NCI-H524 treated with DMSO at 0.1 percent for 48 hours (cell line): ENCODE measurements around the gene CCSER2.
"Not testable (repeated sequence)": the region's sequence is repeated elsewhere in the genome, so short reads cannot be mapped to it uniquely, and the experiment has no call there.

Source experiments
- DNase-seq: peaks from one replicate; lab custom pipeline; 2025; lab: John Stamatoyannopoulos, UW

Gene CCSER2

DNA sequence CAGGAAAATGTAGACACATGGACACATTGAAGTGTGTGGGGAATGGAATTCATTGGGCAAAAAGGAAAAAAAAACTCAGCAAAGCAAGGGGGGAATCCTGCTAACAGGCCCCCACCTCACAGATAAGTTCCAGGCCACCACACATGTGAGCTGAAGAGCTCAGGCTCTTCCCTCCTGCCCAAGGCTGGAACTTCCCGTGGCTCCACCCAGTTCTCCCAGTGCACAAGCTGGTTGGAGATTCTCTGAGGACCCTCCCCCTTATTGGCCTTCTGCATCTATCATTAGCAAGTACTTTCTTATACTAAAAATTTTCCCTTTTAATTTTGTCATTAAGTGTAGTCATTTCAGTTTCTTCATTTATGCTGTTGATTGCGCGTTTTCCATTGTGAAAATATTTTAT, 190.8 kb downstream of the CCSER2 start:
- no peak for DNase-seq

DNA sequence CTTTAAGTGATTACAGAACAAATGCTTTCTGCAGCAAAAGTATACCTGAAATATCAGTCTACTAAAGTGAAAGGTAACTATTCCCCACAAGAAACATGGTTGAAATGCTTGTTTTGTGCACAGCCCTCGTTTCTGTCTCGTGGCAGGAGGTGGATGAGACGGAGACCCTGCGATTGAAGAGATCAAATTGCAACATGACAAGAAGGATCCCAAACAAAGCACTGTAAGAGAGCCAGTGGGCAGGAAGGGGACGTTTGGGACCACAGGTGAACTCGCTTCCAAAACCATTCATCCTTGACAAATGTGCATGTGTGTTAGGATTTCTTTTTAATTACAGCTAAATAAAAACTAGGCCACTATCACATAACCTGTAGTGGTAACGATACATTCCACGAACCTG, 192.6 kb downstream of the CCSER2 start:
- no peak for DNase-seq

DNA sequence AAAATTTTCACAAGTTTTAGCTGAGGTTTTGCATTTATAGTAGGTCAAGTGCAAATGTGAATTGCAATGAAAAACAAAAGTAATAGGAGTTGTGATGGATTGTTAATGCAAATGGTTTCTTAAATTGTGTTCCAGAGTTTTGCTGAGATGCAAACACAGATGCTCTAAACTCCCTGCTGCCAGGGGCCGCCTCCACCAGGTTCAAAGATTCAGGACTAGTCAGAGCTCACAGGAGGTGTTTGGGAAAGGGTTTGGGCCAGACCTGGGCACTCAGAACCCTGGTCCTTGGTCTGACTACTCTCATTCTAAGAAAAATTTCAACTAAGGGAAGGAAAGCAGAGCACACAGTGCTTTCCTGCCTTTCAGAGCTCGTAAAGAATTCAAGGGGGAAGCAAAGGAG, 193.1 kb downstream of the CCSER2 start:
- DNase-seq, result no peak

DNA sequence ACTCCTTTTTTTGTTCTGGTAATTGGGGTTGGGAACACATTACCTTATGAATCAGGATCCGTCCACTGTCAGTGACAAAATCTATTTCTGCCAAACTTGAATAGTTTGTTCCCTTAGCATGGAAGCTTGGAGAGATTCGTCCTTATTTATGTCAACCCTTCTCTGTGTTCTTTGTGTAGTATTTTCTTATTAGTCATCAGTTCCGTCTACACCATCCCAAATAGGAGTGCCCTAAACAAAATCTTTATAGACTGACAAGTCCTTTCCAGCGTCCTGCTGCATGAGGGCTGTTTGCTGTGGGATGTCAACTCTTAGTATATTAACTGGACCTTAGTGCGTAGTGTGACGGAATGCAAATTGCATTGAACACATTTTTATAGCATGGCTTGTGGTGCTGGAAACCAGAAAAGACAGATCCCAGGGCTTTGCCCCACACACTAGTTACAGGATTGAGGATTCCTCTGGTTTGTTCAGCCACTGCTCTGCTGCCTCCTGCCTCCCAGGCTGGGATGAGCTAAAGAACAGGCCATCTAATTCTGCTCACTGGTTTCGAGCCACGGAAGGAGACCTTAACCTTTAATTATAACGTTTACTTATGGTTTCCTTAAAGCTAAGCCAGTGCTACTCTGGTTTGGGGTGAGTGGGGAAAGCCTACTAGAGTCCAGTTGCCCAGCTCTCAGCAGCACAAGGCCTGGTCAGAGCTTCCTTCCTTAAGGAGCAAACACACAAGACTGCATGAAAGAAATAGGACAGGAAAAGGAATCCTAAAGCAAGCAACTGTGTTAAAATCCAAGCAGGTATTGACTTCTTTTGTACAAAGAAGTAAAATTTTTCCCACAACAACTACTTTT, 194.4 kb downstream of the CCSER2 start:
- no peak for DNase-seq

DNA sequence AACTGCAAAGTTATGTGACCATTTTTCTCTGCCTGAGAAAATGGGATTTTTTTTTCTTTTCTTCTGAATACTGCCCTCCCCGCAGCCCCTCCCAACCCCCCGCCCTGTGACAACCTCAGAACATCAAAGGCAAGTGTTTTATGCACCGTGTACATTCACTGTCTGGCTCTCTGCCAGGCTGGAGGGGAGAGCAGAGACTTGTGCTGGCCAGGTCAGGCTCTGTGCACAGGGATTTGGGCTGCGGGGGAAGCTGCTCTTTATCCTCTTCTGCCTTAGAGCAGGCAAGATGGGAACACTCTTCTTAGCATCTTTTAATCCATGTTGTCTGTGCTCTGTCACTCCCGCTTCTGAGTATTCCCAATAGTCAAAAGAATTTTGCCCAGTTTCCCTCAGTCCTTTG, 195.1 kb downstream of the CCSER2 start:
- DNase-seq, result no peak

DNA sequence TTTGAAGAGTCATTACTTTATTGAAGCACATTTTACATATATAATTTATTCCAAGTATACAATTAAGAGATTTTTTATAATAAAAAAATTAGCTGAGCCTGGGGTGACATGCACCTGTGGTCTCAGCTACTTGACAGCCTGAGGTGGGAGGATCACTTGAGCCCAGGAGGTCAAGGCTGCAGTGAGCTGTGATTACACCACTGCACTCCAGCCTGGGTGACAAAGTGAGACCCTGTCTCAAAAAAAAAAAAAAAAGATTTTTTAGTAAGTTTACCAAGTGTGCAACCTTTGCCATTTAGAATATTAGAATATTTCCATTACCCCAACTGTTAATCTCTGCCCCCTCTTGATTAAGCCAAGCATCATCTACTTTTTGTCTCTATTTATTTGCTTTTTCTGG, 196.0 kb downstream of the CCSER2 start:
- no peak for DNase-seq

DNA sequence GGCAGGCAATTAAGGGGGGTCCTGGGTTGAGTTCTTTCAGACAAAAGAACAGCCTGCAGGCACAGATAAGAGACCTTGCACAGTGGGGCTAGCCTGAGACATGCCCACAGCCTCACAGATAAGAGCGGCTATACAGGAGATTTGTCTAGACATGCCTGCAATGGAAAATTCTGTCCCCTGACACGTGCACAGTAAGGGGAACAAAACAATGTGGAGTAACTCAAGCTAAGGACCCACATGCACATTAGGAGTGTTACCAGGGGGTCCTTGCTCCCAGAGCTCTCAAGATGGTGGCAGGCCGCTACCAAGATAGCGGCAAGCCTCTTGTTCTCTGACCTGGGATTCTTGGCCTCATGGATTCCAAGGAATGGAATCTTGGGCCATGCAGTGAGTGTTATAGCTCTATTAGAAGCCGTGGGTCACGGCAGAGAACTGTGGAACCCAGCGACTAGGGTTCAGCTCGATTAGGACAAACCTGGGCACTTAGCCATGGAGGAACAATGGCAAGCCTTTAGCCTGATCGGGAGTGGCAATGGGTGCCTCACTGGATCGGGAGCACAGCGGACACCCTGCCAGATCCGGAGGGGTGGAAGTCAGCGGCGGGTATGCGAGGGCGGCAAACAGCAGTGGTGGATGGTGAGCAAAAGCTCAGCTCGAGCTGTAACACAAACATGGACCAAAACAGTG, 196.9 kb downstream of the CCSER2 start:
- DNase-seq, result no peak

DNA sequence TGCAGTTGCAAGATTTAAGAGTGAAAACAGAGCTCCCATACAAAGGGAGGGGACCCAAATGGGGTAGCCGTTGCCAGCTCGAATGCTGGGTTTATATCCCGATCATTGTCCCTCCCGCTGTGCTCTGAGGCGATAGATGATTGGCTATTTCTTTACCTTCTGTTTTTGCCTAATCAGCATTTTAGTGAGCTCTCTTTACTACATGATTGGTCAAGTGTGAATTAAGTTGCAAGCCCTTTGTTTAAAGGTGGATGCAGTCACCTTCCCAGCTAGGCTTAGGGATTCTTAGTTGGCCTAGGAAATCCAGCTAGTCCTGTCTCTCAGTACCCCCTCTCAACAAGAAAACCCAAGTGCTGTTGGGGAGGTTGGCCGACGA, 197.4 kb downstream of the CCSER2 start:
- not testable (repeated sequence) for DNase-seq

DNA sequence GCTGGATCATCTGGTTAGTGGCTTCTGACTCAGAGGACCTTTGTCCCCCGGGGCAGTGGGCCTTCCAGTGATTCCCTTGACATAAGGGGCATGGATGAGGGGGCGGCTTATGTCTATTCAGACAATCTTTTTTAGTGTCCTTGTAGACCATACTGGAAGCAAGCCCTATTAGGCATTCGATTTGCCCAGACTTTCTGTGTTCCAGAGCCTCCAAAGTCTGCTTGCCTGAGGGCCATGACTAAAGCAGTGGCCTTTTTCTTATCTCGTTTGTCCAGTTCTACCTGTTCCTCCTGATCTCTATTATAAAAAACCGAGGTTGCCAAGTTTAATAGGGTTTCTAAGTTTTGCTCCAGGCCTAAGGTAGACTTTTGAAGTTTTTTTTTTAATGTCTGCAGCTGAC, 199.0 kb downstream of the CCSER2 start:
- DNase-seq, result not testable (repeated sequence)

DNA sequence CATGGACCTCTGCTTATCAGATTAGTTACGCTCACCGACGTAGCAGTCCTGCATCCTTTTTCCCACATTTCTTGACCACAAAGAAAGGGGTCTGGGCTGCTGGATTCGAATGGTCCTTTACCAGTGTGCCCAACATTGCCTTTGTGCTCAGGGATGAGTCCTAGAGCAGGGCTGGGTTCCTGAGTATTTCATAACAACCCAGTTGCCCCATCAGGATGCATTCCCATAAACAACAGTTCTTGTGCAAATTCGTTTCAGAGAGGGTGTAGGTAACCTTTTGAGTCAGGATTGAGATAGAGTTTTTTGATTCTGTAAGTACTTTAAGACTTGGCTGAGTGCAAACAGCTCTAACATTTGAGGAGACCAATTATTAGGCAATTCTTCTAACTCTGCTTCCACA, 200.1 kb downstream of the CCSER2 start:
- not testable (repeated sequence) for DNase-seq

DNA sequence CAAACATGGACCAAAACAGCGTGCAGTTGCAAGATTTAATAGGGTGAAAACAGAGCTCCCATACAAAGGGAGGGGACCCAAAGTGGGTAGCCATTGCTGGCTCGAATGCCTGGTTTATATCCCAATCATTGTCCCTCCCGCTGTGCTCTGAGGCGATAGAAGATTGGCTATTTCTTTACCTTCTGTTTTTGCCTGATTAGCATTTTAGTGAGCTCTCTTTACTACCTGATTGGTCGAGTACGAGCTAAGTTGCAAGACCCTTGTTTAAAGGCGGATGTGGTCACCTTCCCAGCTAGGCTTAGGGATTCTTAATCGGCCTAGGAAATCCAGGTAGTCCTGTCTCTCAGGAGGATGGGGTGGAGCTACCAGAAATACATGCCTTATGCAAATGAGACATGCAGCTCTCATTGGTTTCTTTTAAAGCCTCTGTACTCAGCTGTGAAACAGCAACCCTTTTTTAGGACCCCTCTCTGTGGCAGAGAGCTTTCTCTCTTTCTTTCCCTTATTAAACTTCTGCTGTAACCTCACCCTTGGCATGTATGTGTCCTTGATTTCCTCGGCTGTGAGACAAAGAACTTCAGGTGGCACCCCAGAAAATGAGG, 202.4 kb downstream of the CCSER2 start:
- no peak for DNase-seq

DNA sequence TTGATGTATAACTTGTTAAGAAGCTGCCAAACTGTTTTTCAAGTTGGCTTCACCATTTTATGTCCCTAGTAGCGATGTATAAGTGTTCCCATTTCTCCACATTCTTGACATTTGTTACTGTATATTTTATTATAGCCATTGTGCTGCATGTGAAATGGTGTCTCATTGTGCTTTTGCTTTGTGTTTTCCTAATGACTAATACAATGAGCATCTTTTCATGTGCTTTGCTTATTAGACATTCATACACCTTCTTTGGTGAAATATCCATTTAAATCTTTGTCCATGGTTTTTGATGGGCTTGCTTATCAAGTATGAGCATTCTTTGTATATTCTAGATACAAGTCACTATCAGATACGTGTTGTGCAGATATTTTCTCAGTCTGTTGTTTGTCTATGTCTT, 203.0 kb downstream of the CCSER2 start:
- no peak for DNase-seq

DNA sequence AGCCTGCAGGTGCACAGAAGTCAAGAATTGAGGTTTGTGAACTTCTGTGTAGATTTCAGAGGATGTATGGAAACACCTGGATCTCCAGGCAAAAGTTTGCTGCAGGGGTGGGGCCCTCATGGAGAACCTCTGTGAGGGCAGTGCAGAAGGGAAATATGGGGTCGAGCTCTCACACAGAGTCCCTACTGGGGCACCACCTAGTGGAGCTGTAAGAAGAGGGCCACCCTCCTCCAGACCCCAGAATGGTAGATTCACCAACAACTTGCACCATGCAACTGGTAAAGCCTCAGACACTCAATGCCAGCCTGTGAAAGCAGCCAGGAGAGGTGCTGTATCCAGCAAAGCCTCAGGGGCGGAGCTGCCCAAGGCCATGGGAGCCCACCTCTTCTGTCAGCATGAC, 205.8 kb downstream of the CCSER2 start:
- DNase-seq, result no peak

DNA sequence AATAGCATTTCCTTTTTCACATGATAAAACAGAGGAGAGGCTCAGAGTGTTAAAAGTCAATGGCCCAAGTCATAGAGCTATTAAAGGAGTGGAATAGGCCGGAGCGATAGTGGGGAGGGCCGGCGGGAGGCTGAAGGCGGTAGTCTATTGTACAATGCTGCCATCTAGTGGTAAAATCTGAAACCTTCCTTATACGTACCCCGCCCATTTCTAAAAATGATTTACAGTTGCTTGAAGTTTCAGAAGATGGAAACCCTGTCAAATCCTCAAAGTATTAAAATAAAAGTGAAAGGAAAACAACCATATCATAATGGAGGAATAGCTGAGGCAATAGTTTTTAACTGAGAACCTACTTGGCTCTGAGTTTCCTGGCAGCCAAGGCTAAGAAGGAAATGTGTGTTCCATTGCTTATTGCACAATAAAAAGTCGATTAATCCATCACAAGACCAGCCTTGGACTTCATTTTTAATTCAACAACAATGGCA, 209.1 kb downstream of the CCSER2 start:
- DNase-seq, result no peak

DNA sequence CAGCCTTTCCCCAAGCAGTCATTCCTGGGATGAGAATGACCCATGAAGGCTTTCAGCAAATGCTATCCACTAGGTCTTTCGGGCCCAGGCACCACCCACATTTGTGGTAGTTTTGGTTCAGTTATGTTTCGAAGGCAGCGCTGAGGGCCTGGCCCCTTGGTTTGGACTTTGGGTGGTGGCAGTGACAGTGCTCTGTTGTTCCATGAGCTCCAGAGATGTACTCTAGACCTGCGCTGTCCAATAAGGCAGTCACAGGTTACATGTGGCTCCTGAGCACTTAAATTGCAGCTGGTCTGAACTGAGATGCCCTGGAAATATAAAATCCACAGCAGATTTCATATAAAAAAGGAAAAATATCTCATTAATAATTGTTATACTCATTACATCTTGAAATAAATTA, 209.6 kb downstream of the CCSER2 start:
- no peak for DNase-seq

DNA sequence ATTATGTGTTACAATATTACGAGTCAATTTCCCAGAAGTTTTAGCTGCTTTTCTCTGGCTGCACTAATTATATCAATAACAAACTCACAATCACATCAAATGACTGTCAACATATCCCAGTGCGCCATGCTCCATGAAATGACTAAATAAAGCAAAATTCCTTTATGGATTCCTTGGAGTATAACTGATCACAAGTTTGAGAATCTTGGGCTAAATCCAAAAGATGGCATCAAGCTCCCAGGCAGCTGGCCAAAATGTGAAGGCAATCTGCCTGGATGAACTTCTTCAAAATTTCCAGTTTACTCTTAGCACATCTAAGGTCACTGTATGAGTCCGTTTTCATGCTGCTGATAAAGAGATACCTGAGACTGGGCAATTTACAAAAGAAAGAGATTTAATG, 210.8 kb downstream of the CCSER2 start:
- no peak for DNase-seq

DNA sequence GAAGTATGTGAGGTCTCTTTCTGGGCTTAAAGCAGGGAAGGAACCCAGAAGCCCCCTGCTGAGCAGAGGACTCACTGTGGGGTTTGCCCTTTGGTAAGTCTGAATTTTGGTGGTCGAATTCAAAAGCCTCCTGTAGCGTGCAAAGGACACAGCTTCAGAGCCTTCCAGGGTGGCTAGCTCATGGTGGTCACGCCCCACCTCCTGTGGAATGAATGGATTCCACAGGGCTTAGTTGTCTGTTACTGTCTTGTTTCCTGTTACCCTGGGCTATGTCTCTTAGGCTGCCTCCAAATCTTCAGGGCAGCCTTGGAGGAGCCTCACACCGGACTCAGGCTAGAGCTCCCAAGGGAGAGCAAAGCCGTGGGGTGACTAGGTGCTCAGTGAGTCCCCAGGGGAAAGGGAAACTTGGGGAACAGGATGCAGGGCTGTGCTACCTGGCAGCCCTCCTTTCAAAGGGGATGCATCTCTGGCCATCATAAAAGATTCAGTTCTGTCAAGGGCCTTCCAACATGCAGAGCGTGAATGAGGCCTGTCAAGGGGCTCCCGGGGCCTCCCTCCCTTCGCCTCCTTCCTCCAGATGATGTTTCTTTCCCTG, 211.7 kb downstream of the CCSER2 start:
- no peak for DNase-seq

DNA sequence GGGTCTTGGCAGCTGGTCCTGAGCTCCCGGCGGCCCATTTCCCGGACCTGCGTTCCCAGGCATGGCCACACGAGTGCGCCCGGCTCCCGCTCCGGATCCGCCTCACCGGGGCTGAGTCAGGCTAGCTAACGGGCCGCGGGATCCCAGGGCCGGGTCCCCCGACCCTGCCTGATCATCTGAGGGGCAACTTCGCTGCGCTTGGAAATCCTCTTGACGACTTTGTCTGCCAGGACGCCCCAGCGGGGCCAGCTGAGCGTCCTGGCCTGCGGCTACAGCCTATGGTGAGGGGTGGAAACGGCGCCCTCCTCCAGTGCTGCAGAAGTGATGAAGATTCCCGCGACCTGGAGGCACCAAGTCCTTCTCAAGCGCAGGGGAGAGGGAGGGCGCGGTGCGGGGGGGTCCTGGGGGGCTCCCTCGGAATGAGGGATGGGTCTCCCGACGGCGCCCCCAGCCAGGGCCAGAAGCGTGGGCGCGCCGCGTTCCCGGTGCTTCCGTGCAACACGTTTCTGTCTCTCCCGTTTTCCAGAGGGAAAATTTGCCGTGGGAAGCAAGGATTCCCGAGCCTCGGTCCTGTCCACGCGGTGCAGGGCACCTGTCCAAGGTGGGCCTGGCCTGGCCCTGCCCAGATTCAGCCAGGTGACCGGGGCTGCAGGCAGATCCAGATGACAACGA, 212.4 kb downstream of the CCSER2 start:
- DNase-seq, result no peak

DNA sequence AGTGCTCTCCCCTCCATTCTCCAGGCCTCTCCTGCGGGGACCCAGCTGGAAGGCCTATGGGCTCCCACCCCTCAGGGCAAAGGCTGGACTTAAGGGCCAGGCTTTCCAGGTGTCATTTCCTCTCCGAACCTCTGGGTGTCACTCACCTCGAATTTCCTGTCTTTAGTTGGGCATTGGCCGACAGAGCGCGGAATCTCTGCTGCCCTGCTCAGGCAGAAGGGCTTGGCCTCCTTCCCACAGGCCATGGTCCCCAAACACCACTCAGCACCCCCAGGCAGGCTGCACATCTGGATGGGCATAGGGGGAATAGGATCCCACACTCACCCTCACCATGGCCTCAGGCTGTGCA, 212.9 kb downstream of the CCSER2 start:
- no peak for DNase-seq

DNA sequence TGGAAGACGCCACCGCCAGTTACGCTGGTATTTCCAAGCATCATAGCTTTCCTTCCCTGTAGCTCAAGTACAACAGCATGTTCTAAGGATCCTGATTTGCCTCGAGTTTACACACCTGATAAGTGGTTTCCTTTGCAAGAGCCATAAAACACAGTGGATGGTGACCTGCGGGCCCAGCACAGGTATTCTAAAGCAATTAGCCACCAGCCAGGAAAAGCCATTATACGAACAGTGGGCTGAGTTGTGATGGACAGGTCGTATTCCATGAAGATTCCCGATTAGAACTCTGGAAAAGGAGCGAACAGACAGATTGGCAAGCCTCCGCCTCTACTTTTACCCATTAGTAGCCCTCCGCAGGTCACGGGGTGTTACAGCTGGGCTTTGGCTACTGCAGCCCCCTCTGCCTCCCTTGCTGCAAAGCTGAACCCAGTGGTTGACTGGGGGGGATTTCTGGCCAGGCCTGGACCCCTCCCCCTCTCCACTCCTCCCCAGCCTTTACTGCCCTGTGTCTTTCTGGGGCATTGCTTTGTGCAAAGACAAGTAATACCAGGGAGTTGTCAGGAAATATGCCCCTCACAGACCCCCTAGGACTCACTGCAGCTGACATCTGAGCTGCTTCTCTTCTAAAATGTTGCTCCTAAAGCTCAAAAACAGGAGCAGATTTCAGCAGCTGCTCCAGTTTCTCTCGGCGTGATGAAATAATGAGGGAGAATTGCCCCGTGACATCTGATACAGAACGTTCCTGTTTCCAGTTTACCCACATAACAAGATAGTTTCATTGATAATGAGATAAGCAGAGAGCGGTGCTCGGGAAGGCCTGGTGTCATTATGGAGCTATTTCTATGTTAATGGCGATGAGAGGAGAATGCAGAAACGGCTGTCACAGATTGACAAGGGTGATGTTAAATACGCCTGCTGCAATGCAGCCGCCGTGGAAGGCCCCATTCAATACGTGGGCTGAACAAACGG, 214.4 kb downstream of the CCSER2 start:
- DNase-seq, result no peak

DNA sequence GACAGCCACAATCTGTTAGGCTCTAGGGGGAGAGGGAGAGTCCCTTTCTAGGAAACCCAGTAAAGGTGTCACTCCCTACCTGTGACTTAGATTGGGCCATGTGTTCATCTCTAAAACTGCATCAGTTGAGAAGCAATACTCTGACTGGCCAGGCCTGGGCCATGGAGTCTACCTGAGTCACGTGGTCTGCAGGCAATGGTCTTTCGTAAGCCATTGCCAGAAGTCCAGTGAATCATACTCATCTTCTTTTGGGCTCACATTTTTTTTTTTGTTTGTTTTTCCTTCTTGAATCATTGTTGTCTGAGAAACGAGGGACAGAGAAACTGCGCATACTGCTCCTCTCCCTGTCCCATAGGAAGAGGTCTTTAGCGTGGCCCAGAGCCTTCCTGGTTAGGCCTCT, 215.6 kb downstream of the CCSER2 start:
- no peak for DNase-seq
